Measurements from ENCODE around the gene CD40LG.
A peak's percentile ranks its signal among the peaks of the same experiment; 100 is the strongest.

The CD40LG gene

DNA sequence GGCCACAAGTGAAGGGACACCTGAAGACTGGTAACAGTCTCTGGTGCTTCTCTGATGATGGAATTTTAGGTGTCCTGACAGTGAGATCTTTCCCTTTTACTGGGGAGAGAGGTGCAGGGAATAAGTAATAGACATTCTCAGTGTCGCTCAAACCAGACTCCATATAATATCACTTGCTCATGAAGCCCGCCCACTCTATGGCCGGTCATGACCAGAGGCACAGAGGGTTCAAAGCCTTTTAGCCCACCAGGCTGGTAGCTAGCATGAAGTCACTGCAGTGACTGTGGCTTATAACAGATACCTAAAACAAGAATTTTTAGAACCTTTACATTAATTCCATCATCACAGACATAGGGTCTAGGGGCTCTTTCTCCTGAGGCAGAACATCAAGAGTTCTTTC, 2.9 kb downstream of the CD40LG start:
- no peak for FAIRE-seq

GRCh38 chrX:136652822-136653723, 5.1 kb downstream of the CD40LG start:
- DNase-seq (ENCODE audit: low spot score) (no peak), FAIRE-seq (no peak)

More for the DNA sequence above, 2.9 kb downstream of the CD40LG start:
- DNase-seq (ENCODE audit: low spot score): no peak

DNA sequence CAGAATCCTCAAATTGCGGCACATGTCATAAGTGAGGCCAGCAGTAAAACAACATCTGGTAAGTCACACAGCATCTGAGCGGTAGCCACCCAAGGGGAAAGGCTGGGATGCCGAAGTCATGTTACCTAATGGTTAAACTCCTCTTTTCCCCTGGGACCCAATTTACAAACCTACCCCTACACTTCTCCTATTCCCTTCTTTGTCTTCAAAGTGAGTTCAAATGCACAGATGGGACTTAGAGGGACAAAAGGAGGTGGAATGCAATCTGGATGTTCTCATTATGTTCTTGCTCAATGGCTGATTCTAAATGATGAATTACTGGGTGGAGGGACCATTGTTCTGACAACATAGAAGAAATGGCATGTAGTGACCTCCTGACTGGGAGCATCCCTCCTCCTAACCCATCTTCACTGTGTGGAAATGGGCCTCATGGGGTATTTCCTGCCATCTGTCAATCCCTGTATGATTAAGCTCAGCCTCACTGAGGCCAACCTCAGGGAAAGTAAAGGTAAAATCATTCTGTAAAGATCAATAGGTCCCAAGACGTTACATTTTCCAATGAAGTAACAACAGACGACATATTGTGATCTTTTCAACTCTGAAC, 8.5 kb downstream of the CD40LG start:
- DNase-seq (ENCODE audit: low spot score) (no peak), FAIRE-seq (no peak)

DNA sequence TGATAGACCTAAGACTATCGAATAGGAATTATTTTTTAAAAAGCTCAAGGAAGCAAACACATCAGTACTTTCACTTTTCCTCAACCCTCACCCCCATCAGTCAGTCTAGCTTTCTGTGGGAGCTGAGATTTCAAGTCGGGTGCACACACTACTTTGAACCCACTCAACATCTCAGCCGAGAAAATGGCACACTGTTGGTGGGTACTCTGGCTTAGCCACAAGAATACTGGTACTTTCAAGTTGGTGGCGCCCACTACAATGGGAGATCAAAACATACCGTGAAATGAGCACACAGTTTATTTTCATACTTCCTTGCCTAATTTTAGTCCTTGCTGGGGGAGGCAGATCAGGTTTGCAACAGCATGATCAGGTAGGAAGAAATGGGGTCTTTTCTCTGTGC, 10.2 kb downstream of the CD40LG start:
- DNase-seq (ENCODE audit: low spot score) (no peak), FAIRE-seq (no peak)

- FAIRE-seq (no peak), DNase-seq (ENCODE audit: low spot score) (no peak)
Measured at GRCh38 chrX:136659174-136659573, 11.2 kb downstream of the CD40LG start.

DNA sequence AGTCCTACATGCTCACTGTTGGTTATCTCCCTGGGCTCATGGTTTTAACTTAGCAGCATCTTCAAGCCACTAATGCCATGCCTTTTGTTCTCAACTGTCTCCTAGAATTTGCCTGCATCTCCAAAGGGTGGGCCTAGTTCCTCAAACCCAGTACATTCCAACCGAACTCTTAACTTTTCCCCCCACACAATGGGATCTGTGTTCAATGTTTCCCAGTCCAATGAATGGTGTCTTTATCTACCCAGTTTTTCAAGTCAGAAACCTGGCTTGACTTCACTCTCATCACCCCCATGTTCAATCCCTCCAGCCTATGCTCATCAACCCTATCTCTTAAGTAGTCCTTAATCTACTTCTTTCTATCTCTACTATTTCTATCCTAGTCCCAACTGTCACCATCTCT, 12.9 kb downstream of the CD40LG start:
- FAIRE-seq (no peak), DNase-seq (ENCODE audit: low spot score) (no peak)

DNA sequence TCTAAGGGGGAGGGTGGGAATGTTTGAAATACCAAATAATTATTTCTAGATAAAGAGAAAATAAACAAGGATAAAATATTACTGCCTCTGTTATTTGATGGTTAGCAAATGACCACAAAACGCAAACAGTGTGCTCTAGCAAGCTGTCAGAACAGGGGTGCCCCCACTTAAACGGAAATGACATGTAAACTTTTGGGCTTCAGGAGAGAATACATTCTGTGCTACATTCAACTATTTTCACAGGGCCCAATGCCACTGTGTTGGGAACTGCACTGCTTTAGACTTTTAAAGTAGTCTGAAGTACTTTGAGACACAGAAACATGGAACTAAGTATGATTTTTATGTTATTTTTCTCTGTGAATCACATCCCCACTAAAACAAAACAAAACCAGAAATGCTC, 14.1 kb downstream of the CD40LG start:
- DNase-seq (ENCODE audit: low spot score) (no peak), FAIRE-seq (no peak)

DNA sequence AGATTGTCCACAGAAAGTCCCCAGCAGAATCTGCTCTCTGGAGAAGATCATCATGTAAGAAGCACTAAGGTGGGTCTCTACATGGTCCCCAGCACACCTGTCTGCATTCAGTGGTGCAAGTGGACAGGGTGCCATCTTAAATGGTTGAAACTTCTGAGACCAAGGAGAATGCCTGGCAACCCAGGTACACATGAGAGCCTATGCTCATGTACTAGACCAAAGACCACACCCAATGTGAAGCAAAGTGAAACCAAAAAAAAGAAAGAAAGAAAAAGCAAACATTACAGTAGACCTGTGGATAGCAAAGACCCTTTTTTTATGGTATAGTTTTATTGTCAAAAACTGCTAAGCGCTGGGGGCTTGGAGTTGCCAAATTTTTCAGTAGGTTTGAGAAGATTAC, 15.0 kb downstream of the CD40LG start:
- FAIRE-seq (no peak), DNase-seq (ENCODE audit: low spot score) (no peak)

DNA sequence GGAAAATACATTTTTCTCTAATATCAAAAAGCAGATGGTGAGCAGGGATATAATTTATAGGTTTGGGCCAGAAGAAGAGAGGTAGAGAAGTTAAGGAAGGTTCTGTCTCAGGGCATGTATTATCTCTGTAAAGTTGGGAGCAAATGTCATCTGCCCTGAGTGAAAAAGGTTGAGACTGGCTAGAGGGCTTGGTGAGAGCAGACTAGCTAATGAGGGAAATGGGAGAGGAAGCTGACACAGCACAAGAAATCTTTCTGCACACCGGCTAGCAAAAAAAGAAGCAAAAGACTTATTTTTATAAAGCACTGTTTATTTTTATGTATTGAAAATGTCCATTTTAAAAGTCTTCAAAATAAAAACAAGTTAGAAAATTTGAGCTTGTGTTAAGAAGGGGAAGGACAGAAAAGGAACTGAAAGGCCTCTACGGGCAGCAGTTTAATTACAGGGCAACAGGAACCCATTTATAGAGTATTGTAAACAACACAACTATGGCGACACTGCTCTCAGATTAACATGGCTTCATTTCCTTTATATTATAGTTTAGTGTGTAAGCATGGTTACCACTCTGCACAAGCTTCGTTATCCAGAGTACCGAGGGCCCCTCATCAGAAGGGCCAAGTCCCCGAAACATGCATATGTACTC, 17.4 kb downstream of the CD40LG start:
- DNase-seq (ENCODE audit: low spot score) (no peak), FAIRE-seq (no peak)

GRCh38 chrX:136666088-136666487, 18.1 kb downstream of the CD40LG start:
- DNase-seq (ENCODE audit: low spot score): no peak
- no peak for FAIRE-seq

DNA sequence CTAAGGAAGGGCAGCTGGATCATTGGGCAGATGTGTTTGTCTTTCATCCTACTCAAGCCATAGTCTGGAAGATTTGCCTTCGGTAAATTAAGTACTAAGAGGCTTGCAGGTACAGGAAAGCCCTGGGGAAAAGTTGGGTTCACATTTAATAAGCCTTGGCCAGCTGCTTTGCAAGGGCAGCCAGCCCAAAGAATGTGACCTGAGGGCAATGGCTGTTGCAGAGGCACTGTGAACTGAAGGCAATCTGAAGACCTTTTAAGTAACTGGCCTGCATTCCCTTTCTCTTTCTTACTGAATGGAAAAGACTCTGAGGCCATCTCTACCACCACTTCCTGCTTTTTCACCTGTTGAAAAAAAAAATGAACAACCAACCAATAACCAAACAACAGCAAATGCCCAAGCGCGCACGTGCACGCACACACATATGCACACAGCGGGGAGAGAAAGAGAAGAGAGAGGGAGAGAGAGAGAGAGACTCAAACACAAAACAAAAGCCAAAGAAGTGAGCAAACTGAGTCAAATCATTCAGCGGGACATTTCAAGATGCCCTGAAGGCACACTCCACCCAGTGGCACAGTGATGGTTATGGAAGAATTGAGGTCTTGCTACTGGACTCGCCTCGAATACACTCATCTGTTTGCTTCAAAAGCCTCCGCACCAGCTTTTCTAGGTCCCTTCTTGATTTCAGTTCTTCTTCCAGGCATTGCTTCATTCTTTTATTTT, 19.6 kb downstream of the CD40LG start:
- FAIRE-seq (no peak), DNase-seq (ENCODE audit: low spot score) (no peak)

- no peak for DNase-seq (ENCODE audit: low spot score)
- FAIRE-seq: no peak
Measured at GRCh38 chrX:136671006-136671610, 23.1 kb downstream of the CD40LG start.

DNA sequence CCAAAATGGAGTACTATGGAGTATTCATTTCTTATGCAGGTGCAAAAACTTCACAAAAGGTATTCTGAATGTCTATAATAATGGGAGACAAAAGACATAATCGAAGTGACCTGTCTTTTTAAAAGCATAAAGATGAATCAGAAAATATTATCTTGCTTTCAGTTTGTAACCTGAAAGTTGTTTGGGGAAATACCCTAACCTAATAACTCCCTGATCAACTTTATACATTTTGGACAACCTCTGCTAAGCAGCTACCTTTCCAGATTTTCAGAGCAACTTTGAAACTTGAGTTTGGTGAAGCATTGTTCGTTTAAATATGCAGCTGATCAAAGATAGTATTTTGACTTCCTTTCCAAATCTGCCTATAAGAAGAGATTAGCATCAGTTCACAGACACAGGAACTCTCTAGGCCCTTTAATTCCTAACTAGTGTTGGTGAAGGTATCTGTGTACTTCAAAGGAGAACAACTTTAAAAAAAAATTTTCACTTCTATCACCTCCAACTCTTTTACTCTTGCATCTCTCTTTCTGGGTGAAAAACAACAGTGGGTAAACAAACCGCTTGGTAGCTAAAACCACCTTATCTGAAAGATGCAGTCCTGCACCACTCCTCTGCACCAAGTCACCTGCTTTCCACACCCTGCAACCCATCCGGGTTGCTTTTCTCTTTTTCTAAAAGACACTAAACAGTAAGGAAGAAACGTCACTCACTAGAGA, 26.5 kb downstream of the CD40LG start:
- DNase-seq (ENCODE audit: low spot score): no peak
- FAIRE-seq: no peak

GRCh38 chrX:136679531-136679930, 31.6 kb downstream of the CD40LG start:
- DNase-seq (ENCODE audit: low spot score) (no peak), FAIRE-seq (no peak)

GRCh38 chrX:136684120-136684519, 36.2 kb downstream of the CD40LG start:
- FAIRE-seq (no peak), DNase-seq (ENCODE audit: low spot score) (no peak)

DNA sequence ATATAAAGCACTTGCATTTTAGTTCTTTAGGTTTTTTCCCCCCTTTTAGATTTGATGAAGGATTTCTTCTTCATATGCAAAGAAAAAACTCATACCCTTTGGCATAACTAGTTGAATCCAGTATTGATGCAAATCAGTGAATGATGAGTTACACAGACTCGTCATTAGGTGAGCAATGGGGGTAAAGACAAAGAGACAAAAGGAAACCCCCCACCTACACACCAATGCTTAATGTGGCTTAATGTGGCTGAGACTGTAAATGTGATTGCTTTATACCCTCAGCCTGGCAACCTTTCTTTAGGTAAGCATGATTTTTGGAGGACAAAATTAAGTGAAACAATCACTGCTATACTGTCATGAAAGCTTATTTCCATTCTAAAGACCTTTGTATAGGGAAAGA, 39.5 kb downstream of the CD40LG start:
- FAIRE-seq (no peak), DNase-seq (ENCODE audit: low spot score) (no peak)

- FAIRE-seq (no peak), DNase-seq (ENCODE audit: low spot score) (no peak)
Measured at GRCh38 chrX:136689436-136689835, 41.5 kb downstream of the CD40LG start.

GRCh38 chrX:136691028-136691809, 43.3 kb downstream of the CD40LG start:
- peak; percentile 55 for DNase-seq (ENCODE audit: low spot score)
- FAIRE-seq: peak; percentile 95

DNA sequence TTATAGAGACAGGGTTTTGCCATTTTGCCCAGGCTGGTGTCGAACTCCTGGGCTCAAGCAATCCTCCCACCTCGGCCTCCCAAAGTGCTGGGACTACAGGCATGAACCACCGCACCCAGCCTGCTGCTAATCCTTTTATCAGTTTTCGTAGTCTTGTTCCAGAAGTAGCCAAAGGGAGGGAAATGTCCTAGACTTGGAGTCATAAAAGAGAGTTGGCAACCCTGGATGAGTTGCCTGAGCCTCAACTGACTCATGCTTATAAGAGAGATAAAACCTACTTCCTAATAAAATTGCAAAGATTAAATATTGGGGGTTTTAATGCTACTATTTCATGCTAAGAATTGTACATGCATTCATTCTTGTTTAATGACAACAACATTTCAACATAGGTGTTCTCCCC, 44.3 kb downstream of the CD40LG start:
- FAIRE-seq (no peak), DNase-seq (ENCODE audit: low spot score) (no peak)

Measured in RCC 7860 (cell line).